HEK293 (cell line): ENCODE data around the gene C6orf47.
A peak's percentile ranks its signal among the peaks of the same experiment; 100 is the strongest.

Source experiments
- CTCF ChIP-seq: fragments of 450-650 bp; formaldehyde crosslinking; IDR thresholded peaks from 2 replicates; pipeline ENCODE4 v1.5.1; 2016; ENCODE audit warnings: missing biosample characterization, missing genetic modification characterization
- MEIS1 ChIP-seq: sonication (generic); formaldehyde crosslinking; IDR thresholded peaks from 2 replicates; pipeline ENCODE4 v1.8.1; 2022; ENCODE audit warnings: missing genetic modification reagents, mild to moderate bottlenecking, borderline replicate concordance
- OSR2 ChIP-seq: fragments of 450-650 bp; formaldehyde crosslinking; IDR thresholded peaks from 2 replicates; pipeline ENCODE4 v1.5.1; 2016; ENCODE audit warnings: missing biosample characterization, missing genetic modification characterization
- PRDM1 ChIP-seq: fragments of 450-650 bp; formaldehyde crosslinking; IDR thresholded peaks from 2 replicates; pipeline ENCODE4; 2016; ENCODE audit warnings: missing biosample characterization, missing genetic modification characterization
- ZBTB8A ChIP-seq: fragments of 450-650 bp; formaldehyde crosslinking; IDR thresholded peaks from 2 replicates; pipeline ENCODE4 v1.5.1; 2016; ENCODE audit warnings: missing biosample characterization, missing genetic modification characterization
- ZNF292 ChIP-seq: fragments of 450-650 bp; formaldehyde crosslinking; IDR thresholded peaks from 2 replicates; pipeline ENCODE4 v1.5.1; 2016; ENCODE audit warnings: low read depth, missing biosample characterization, missing genetic modification characterization, borderline replicate concordance
- ZNF324 ChIP-seq: fragments of 450-650 bp; formaldehyde crosslinking; IDR thresholded peaks from 2 replicates; pipeline ENCODE4 v1.5.1; 2016; ENCODE audit warnings: missing biosample characterization, missing genetic modification characterization
- ZNF335 ChIP-seq: fragments of 450-650 bp; formaldehyde crosslinking; conservative IDR thresholded peaks from 2 replicates; pipeline ENCODE4 v1.5.1; 2016; ENCODE audit warnings: missing biosample characterization, missing genetic modification characterization
- ZNF626 ChIP-seq: fragments of 450-650 bp; sonication (Bioruptor Pico); formaldehyde crosslinking; IDR thresholded peaks from 2 replicates; pipeline ENCODE4 v1.5.1; 2018; ENCODE audit warnings: missing biosample characterization, missing genetic modification characterization, inconsistent platforms
- ZNF791 ChIP-seq: fragments of 450-650 bp; formaldehyde crosslinking; IDR thresholded peaks from 2 replicates; pipeline ENCODE4 v1.5.1; 2016; ENCODE audit warnings: missing biosample characterization, missing genetic modification characterization

GRCh38 chr6:31680226-31681134 is 19.9 kb upstream of the C6orf47 start, which contains the start of gene LY6G5C:
- TF ChIP-seq ZNF324 (0 out of 2 replicates have a peak, but pooled peaks have one; percentile 25), ZBTB8A (no peak), CTCF (tag by site-specific recombination) (peak; percentile 68; the same call in 1 of the 2 replicates), ZNF335 (tag by site-specific recombination) (no peak), MEIS1 (no peak), ZNF626 (tag by site-specific recombination) (no peak), OSR2 (tag by site-specific recombination) (no peak), ZNF791 (no peak), PRDM1 (tag by site-specific recombination) (no peak), ZNF292 (tag by site-specific recombination) (no peak)
